ENCODE measurements around the gene DYNLT2.
A peak's percentile ranks its signal among the peaks of the same experiment; 100 is the strongest.
"Not testable (repeated sequence)": the region's sequence is repeated elsewhere in the genome, so short reads cannot be mapped to it uniquely, and the experiment has no call there.

Gene DYNLT2

DNA sequence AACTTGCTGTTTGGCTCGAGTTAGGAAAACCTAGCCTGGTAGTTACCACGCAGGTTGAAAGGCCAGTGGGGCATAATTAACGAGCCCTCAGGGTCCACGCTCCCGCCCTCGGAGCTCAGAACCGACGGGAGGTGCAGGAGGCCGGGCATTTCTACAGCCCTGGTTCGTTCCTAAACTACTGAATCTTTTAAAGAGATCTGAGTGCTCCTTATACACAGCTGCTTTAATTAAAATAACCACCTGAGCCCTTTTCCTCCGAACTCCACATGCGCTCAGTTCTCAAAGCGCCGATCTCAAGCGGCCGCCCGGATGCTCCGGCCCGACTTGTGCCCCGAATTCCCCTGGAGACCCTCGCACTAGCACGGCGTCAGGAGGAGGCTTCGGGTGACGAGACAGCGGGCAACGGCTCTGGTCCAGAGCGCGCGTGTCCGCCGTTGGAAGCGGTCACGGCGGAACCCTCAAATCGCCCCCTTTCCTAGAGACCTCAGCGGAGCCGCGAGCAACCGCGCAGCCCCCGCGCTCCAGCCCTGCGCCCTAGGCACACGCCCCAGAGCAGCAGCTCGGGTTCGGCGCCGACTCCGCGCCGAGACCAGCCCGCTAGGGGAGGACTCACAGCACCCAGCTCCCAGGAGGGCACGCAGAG is 49.9 kb downstream of the DYNLT2 start:
- peak overlapping the region; percentile 94 to 96 for H3K4me3 ChIP-seq (replicated peaks in 1 of 2; ENCODE audit: low read depth in 2 of 2, low read length in 2 of 2)
- TF ChIP-seq, protein P1, sequence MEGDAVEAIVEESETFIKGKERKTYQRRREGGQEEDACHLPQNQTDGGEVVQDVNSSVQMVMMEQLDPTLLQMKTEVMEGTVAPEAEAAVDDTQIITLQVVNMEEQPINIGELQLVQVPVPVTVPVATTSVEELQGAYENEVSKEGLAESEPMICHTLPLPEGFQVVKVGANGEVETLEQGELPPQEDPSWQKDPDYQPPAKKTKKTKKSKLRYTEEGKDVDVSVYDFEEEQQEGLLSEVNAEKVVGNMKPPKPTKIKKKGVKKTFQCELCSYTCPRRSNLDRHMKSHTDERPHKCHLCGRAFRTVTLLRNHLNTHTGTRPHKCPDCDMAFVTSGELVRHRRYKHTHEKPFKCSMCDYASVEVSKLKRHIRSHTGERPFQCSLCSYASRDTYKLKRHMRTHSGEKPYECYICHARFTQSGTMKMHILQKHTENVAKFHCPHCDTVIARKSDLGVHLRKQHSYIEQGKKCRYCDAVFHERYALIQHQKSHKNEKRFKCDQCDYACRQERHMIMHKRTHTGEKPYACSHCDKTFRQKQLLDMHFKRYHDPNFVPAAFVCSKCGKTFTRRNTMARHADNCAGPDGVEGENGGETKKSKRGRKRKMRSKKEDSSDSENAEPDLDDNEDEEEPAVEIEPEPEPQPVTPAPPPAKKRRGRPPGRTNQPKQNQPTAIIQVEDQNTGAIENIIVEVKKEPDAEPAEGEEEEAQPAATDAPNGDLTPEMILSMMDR (IDR thresholded peaks at IDR 0.05; ENCODE audit: low read depth, low read length): no peak
- DNase-seq (ENCODE audit: low read depth in 2 of 2): no peak

DNA sequence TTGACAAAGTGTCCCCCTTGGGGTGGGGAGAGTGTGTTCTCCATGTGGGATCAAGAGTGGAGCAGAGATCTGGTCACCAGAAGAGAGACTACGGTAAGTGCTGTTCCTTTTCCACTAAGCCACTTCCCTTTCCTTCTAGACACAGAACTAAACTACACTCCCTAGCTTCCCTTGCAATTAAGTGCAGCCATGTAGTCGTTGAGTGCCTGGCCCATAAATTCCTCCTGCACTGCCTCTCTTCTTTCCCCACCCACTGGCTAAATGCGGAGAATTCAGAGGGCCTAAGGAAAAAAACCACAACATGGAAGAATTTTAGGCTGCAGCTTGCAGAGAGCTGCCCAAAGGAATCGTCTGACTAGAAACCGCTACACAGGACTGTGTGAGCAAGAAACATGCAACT is 51.1 kb downstream of the DYNLT2 start:
- H3K4me3 ChIP-seq (replicated peaks in 1 of 2; ENCODE audit: low read depth in 2 of 2, low read length in 2 of 2): no peak overlapping the region
- DNase-seq (ENCODE audit: low read depth in 2 of 2): peak in 1 of 2 donors; percentile 20
- TF ChIP-seq, protein P1 (IDR thresholded peaks at IDR 0.05; ENCODE audit: low read depth, low read length): no peak

DNA sequence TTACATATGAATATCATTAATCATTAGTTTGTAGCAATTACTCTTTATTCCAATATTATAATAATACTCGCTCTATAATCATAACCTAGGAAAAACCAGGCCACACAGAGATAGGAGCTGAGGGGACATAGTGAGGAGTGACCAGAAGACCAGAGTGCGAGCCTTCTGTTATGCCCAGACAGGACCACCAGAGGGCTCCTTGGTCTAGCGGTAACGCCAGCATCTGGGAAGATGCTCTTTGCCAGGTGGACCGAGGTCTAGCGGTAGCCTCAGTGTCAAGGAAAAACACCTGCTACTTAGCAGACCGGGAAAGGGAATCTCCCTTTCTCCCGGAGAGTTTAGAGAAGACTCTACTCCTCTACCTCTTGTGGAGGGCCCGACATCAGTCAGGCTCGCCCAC is 54.3 kb downstream of the DYNLT2 start:
- not testable (repeated sequence) for H3K4me3 ChIP-seq (replicated peaks in 1 of 2; ENCODE audit: low read depth in 2 of 2, low read length in 2 of 2)
- DNase-seq (ENCODE audit: low read depth in 2 of 2): peak; percentile 12 to 45
- TF ChIP-seq, protein P1 (IDR thresholded peaks at IDR 0.05; ENCODE audit: low read depth, low read length): peak; percentile 62

DNA sequence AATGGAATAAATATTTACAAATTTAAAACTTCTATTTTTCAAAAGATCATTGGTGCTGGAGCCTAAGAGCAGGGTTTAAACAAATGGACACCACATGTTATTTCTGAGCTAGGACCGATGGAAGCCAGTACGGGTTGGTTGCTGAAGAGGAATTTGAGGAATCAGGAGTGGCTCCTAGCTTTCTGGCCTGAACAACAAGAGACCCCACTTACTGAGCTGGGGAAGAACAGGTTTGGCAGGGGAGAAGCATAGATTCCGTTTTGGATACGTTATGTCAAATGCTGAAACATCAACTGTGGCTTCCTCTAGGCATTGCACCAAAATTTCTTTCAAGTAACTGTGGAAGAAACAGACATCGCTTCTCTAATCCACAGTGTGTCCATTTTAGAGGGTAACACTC is 56.2 kb downstream of the DYNLT2 start:
- H3K4me3 ChIP-seq (replicated peaks in 1 of 2; ENCODE audit: low read depth in 2 of 2, low read length in 2 of 2): no peak overlapping the region
- DNase-seq (ENCODE audit: low read depth in 2 of 2): no peak
- TF ChIP-seq, protein P1 (IDR thresholded peaks at IDR 0.05; ENCODE audit: low read depth, low read length): no peak

DNA sequence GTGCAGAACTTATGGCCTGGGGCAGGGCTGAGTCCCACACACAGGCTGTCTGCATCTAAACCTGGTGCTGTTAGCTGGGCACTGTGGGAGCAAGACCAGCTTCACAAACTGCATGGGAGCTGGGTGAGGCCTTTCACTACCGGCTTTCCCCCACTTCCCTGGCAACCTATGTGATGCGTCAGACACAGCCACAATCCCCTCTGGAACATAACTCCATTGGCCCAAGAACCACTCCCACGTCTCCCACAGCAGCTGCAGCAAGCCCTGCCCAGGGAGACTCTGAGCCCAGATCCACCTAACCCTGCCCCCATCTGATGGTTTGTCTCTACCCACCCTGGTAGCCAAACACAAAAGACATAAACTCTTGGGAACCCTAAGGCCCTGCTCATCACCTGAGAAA is 58.9 kb downstream of the DYNLT2 start:
- DNase-seq (ENCODE audit: low read depth in 2 of 2): peak in 1 of 2 donors; percentile 51

DNA sequence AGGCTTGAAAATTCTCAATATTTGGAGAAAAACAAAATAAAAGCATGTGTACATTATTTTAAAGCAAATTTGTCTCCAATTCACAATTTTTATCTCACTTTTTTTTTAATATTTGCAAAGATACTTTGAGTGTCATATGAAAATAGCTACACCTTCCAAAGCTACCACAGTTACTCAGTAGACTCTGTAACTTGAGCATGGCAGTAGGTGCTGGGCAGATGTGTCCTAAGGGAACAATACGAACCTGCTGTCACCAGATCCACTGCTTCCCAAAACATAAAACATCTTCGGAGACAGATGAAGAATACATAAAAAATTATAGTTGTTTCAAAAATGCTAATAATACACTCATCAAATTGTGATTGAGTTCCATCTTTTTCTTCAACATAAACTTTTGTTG is 60.1 kb downstream of the DYNLT2 start:
- TF ChIP-seq, protein P1 (IDR thresholded peaks at IDR 0.05; ENCODE audit: low read depth, low read length): no peak
- DNase-seq (ENCODE audit: low read depth in 2 of 2): no peak
- no peak overlapping the region for H3K4me3 ChIP-seq (replicated peaks in 1 of 2; ENCODE audit: low read depth in 2 of 2, low read length in 2 of 2)

More for the DNA sequence above, 58.9 kb downstream of the DYNLT2 start:
- no peak overlapping the region for H3K4me3 ChIP-seq (replicated peaks in 1 of 2; ENCODE audit: low read depth in 2 of 2, low read length in 2 of 2)
- TF ChIP-seq, protein P1 (IDR thresholded peaks at IDR 0.05; ENCODE audit: low read depth, low read length): no peak

Measured in cardiac fibroblast (primary cell).